Sigmoid colon (tissue), 4 donors: Measurements from ENCODE around the gene SLC34A2.

Source experiments
- POLR2AphosphoS5 ChIP-seq, 4 donors: sonication (generic); formaldehyde crosslinking; IDR thresholded peaks; one replicate each; pipeline ENCODE4 v1.6.1; 2017; ENCODE audit warnings: antibody characterized with exemption in 4 of 4
- TF ChIP-seq, protein P1 (sequence below), 4 experiments: fragments of 450-650 bp in 3 of 4; fragments of 200-600 bp in 1 of 4; IDR thresholded peaks; one replicate each; pipeline ENCODE4 v1.5.1; 2016 to 2019; ENCODE audit warnings: antibody characterized with exemption in 4 of 4, mild to moderate bottlenecking in 3 of 4, moderate library complexity in 2 of 4

DNA sequence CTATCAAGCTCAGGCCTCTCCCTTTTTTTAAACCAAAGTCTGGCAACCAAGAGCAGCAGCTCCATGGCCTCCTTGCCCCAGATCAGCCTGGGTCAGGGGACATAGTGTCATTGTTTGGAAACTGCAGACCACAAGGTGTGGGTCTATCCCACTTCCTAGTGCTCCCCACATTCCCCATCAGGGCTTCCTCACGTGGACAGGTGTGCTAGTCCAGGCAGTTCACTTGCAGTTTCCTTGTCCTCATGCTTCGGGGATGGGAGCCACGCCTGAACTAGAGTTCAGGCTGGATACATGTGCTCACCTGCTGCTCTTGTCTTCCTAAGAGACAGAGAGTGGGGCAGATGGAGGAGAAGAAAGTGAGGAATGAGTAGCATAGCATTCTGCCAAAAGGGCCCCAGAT is 21.5 kb downstream of the SLC34A2 start:
- TF ChIP-seq, protein P1, sequence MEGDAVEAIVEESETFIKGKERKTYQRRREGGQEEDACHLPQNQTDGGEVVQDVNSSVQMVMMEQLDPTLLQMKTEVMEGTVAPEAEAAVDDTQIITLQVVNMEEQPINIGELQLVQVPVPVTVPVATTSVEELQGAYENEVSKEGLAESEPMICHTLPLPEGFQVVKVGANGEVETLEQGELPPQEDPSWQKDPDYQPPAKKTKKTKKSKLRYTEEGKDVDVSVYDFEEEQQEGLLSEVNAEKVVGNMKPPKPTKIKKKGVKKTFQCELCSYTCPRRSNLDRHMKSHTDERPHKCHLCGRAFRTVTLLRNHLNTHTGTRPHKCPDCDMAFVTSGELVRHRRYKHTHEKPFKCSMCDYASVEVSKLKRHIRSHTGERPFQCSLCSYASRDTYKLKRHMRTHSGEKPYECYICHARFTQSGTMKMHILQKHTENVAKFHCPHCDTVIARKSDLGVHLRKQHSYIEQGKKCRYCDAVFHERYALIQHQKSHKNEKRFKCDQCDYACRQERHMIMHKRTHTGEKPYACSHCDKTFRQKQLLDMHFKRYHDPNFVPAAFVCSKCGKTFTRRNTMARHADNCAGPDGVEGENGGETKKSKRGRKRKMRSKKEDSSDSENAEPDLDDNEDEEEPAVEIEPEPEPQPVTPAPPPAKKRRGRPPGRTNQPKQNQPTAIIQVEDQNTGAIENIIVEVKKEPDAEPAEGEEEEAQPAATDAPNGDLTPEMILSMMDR (IDR thresholded peaks at IDR 0.05): no peak
- TF ChIP-seq POLR2AphosphoS5 (IDR thresholded peaks at IDR 0.05): no peak
